GM18867 (cell line): ENCODE measurements around the gene FGD2.
"Not testable (repeated sequence)": the region's sequence is repeated elsewhere in the genome, so short reads cannot be mapped to it uniquely, and the experiment has no call there.

ENCODE experiments used
- ATAC-seq: cut with Tn5 transposase; IDR thresholded peaks from one replicate; pipeline ENCODE4 v1.9.1; 2021; ENCODE audit warnings: mild to moderate bottlenecking, moderate library complexity; ENCODE audit not compliant: unreplicated experiment

FGD2 gene

DNA sequence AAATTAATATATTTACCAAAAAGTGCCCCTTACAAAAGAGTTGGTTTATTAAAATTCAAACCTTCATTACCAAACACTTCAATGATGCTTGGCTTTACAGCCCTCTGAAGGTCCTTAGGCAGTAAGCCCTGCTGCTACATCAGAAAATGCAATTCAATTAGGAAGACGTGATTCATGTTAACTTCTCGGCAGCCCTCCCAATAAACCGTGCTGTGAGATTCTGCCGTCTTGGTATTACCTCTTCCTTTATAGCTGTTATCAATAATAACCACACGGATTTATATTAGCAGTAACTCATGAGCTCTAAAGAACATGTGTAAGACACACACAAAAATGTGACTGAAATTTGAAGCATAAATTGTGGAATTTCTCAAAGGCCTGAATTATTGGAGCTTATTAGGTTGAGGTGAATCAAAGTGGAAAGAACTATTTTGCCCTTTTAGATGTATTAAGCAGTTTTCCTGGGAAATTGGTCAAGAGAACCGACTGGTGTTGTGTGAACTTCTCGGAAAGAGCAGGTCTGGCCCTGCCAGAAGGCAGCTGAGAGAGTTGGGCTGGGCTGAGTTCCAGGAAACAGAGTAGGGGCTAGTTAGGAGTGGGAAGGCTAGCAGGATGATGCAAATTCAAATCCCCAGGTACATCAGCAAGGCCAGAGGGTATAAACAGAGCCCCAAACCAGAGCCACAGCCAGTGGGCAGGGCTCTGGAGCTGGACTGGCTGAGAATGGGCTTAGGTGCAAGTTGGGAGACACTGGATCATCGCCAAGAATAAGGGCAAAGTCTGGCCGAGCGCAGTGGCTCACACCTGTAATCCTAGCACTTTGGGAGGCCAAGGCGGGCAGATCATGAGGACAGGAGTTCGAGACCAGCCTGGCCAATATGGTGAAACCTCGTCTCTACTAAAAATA is 33.1 kb downstream of the FGD2 start:
- no peak for ATAC-seq

DNA sequence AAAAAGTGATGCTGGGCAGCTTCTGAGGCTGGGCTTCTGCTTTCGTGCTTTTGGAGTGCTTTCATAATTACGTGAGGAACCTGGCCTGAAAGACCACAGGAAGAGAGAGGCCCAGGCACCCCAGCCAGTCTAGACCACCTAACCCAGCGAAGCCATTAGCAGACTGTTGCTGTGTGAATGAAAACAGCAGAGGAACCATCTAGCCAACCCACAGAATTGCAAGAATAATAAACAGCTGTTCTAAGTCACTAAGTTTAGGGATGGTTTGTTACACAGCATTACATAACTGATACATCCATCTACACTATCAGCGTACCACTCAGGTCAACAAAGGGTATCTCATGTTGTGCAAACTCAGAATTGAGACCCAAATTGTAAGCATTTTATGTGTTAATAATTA is 34.5 kb downstream of the FGD2 start:
- no peak for ATAC-seq

DNA sequence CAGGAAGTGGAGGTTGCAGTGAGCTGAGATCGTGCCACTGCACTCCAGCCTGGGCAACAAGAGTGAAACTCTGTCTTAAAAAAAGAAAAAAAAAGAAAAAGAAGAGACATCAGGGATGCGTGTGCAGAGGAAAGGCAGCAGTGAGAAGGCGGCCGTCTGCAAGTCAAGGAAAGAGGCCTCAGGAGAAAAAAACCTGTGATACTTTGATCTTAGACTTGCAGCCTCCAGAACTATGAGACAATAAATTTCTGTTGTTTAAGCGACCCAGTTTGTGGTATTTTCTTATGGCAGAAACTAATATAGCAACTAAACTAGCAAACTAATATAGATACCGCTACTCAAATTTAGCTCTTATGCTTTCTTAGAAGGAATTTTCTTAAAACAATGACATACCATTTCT is 36.1 kb downstream of the FGD2 start:
- no peak for ATAC-seq

DNA sequence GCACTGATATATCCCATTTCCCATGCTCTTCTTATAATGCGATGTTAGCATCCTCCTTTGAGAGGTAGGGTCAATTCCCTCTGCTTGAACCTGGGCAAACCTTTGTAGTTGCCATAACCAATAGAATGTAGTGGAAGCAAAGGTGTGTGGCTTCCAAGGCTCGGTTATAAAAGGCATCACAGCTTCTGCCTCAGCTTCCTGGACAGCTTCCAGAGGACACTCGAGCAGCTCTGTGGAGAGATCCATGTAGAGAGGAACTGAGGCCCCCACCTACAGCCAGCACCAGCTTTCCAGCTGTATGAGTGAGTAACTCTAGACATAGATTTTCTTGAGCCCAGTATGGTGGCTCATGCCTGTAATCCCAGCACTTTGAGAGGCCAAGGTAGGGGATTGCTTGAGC is 36.7 kb downstream of the FGD2 start:
- ATAC-seq, result no peak

DNA sequence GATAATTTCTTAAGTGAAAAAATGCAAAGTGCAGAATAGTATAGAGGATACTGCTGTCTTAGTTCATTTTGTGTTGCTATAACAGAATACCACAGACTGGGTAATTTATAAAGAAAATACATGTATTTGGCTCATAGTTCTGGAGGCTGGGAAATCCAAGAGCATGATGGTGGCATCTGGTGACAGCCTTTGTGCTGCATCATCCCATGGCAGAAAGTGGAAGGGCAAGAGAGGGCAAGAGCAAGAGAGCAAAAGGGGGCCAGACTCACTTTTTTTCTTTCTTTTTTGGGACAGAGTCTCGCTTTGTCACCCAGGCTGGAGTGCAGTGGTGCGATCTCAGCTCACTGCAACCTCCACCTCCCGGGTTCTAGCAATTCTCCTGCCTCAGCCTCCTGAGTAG is 37.6 kb downstream of the FGD2 start:
- ATAC-seq, result not testable (repeated sequence)

DNA sequence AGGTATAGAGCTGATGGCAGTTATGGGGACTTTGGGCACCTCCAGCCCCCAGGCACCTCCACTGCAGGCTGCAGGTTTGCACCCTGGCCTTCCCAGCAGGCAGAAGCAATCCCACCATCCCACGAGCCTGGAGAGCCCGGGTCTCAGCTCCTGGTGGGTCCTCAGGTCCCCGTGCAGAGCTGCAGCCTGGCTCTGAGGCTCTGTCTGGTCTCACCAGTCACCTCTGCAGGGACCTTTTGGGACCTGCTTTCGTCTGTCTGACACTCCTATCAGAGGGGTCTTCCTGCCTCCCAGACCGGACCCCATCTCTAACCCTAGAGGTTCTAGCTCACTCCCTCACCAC is 41.9 kb downstream of the FGD2 start:
- no peak for ATAC-seq

DNA sequence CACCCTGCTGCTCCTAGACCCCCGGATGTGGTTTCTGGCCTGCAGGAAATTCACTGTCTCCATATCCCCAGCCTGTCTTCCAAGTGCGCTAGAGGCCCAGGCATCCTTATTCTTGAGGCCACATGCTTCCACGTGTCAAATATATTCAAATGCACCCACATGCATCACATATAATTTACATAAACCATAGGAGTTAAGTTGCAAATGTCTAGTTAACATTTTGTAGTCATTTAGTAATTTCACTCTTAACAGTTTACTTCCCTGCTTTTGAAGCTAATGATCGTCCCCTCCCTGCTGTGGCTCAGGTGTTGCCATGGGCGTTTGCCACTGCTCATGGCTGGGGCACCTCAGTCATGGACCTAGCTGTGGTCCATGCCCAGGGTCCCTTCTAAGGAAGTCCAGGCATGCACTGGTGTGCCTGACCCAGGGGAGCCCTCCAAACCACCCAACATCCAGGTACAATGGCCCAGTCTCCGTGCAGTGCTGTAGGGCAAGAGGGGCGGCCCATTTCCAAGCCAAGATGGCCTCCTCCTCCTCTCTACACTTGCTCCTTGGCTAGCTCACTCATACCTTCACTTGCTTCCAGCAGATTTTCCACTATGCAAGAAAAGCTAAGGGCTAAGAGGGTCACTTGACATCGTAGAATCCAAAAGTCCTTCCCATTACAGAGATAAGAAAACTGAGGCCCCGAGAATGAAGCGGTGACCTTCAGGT is 42.4 kb downstream of the FGD2 start:
- no peak for ATAC-seq

DNA sequence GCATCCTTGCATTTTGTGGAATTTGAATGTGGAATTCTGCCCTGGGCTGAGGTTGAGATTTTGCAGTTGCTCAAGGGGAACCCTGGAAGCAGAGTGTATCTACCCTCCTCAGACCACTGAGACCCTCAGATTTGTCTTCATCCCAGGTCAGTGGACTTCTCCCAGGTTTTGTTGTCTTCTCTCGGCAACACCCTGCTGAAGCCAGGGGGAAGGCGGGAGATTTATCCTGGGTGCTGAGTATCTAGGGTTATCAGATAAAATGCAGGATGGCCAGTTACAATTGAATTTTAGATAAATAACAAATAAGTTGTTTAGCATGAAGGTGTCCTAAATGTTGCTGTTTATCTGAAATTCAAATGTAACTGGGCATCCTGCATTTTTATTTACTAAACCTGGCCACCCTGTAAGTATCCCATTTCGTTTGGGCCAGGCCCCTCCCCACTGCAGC is 43.0 kb downstream of the FGD2 start:
- ATAC-seq, result no peak

DNA sequence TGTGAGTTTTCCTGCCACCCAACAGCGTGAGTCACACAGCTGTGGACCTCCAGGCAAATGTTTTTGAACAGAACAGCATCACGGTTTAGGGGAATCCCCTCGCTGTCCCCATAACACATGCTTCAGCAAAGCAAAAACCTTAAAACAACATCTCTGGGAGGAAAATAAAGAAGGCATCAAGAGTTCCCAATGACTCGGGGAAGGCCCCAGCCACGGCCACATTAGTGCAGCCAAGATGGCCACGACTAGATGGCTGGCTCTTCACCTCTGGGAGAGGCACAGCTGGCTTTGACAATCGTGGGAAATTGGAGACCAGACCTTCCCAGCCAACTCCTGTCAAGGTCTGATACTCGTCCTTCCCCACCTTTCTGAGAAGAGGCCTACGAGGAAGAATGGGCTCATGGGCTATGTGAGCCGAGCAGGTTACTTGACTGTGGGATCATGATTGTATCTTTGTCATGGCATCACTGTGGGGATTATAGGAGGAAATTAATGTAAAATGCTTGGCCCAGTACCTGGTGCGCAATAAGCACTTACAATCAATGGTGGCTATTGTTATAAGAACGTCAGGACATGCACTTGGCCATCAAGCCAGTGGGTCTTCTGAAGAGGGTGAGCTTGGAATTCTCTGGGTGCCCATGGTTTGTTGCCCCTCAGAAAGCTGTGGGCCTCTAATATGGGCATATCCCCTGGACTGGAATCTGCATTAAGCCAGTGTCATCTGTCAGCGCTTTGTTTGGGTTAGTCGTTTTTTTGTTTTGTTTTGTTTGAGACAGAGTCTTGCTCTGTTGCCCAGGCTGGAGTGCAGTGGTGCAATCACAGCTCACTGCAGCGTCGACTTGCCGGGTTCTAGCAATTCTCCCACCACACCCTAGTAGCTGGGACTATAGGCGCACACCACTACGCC is 43.6 kb downstream of the FGD2 start:
- ATAC-seq, result peak; percentile 59

DNA sequence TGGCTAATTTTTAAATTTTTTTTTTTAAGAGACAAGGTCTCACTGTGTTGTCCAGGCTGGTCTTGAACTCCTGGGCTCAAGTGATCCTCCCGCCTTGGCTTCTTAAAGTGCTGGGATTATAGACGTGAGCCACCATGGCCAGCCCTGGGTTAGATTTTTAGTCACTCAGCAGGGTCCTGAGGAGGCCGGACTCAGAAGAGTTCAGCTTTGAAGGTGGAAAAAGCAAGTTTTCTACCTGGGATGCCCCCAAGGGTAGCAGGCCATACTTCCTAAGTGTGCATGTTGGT is 44.2 kb downstream of the FGD2 start:
- no peak for ATAC-seq

DNA sequence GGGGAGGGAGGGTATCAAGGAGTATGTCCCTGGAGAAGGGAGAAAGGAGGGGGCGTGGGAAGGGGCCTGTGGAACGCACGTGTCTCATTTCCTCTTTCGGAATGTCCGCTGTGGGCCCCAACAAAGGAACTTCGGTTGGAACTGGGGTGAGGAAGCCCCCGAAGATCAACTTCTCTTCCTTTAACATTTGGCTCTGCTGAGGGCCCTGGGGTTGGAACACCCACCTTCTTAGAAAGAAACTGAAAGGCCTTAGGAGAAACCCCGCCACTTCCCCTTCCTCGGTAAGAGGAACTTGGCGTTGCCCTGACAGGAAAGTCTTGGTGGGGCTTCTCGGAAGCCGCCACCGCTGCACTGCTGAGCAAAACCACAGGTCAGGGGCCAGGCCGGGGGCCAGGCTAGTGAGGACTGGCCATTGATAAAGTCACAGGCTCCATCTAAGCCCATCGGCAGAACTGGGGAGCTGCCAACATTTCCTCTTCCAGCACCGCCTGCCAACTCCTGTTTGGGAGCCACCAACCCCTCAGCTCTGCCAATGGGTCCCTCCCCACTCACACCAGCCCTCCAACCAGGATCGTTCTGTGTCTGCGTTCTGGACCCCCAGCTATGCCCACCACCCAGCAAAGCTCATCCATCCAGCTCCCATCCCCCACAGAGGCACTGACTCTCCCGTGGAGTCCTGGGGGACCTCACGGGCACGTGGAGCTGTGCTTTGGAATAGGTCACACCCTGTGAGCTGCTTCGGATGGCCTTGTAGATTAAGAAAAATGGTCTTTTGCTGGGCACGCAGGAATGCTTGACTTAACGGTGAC is 44.8 kb downstream of the FGD2 start:
- ATAC-seq, result no peak

DNA sequence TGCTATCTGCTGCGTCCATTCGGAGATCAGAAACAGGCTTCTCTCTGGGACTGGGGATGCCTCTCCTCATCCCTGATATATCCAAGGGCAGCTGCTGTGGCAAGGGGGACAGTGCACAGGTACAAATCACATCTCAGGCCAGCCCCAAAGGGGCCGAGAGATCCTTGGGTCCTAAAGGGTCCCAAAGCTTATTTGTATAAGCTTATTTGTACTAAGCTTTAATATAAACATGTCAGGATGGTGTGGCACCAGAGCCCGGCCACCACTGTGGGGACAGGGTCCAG is 45.3 kb downstream of the FGD2 start:
- ATAC-seq, result no peak

DNA sequence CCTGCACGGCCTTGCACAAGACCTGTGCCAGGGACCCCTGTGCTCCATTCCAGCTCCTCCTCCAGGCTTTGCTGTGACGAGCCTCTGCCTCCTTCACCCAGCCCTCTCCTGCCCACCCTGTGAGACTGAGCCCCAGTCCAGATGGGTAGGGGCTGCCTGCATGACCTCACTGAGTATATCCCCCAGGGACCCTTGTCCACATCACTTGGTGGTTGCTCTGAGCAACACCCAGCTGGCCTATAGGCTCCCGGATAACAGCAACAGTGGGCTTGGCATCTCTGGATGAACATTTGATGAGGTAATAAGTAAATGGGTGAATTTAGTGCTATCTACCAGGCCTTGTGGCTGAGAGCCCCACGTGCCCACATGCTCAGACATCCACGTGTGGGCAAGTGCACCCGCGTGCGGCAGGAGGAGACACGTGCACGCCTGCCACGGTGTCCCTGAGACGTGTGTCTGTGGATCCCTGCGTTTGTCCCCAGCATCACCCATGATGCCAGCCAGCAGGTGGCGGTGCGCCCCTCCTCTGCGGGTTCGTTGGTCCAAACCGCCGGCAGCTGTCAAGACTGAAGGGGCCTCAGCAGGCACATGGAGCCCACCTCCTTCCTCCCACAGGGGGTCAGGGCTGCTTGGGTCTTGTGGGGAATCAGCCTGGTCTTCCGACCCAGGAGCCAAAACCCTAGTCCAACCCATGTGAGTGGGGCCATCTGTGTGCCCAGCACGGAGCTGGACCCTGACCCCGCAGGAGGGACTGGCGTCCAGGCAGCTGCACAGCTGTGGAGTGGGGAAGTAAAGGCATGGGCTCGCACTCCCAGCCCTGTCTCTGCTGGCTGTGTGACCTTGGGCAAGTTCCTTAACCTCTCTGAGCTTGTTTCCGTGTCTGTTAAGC is 45.9 kb downstream of the FGD2 start:
- peak; percentile 40 for ATAC-seq

DNA sequence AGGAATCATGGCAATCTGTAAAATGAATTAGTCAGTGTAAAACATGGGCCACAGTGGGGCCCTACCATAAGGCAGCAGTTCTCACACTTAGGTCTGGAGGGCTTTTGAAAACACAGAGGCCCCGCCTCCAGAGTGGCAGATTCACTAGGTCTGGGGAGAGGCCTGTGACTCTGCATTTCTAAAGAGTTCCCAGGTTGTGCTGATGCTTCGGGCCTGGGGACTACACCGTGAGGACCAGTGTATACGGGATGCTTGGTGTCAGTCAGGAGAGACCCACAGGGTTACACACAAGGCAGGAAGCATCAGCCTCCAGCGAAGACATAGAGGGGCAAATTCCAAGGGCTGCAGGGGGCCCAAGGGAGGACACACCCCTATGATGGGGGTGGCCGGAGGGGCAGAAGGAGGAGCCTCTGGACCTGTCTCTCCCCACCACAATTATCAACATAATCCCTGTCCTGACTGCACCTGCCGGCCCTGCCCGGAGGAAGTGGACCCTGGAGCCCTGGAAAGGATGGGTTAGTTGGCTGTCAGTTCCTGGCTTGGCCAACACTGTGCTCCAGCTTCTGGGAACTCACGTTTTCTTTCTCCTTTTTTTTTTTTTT is 46.7 kb downstream of the FGD2 start:
- no peak for ATAC-seq

DNA sequence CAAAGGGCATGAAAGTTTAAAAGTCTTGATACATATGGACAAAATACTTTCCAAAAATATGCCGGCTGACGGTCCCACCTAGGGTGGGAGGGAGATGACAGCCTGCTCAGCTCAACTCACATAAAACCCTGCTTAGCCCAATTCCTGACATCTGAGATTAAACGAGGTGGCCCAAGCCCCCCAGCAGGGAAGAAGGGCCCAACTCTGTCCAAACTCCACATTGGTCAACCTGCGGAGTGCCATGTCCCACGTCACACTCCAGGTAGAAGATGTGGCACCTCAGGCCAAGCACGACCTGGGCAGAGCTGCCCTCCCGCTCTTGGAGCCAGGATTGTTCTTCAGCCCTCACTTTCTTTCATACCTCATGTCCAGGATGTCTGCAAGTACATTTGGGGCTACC is 48.2 kb downstream of the FGD2 start:
- ATAC-seq, result no peak

DNA sequence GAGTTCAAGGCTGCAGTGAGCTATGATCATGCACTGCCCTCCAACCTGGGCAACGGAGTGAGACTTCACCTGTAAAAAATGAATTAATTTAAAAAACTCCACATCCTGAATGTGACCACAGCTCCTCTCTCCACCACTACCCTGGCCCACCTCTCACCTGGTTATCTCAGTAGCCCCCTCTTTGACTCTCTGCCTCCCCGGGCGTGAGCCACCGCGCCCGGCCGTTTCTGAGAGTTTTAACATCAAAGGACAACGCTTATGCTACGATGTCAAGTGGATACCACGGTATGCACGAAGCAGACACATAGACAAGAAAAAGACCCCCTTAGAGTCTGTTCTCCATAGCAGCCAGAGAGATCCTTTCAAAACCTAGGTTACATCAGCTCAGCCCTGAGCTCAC is 48.7 kb downstream of the FGD2 start:
- no peak for ATAC-seq

DNA sequence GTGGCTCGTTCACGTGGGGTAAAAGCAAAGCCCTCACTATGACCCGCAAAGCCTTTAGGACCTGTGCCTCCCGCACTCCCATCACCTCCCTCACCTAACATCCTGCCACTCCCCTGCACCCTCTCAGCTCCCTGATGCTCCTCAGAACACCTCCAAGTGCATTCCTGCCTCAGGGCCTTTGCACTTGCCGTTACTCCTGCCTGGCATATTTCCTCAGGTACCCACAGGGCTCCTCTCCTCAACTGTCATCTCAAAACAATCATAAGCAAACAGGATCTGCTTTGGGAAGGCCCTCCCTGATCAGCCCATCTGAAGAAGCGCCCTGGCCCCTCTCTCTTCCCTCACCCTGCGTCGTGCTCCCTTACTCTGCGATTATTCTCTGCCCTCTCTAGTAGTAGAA is 49.1 kb downstream of the FGD2 start:
- no peak for ATAC-seq

DNA sequence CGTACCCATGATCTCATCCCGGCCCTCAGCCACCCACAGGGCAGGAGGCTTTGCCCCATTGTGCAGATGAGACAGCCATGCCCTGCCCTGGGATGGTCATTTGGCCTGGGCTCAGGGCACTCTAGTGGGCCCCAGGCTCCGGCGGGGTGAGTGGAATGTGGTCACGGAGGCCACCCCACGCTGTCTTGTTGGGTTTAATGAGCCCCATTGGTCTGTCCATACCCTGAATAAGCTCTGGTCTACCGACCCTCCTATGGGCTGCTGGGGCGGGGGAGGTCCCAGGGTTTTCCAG is 50.6 kb downstream of the FGD2 start:
- ATAC-seq, result no peak

DNA sequence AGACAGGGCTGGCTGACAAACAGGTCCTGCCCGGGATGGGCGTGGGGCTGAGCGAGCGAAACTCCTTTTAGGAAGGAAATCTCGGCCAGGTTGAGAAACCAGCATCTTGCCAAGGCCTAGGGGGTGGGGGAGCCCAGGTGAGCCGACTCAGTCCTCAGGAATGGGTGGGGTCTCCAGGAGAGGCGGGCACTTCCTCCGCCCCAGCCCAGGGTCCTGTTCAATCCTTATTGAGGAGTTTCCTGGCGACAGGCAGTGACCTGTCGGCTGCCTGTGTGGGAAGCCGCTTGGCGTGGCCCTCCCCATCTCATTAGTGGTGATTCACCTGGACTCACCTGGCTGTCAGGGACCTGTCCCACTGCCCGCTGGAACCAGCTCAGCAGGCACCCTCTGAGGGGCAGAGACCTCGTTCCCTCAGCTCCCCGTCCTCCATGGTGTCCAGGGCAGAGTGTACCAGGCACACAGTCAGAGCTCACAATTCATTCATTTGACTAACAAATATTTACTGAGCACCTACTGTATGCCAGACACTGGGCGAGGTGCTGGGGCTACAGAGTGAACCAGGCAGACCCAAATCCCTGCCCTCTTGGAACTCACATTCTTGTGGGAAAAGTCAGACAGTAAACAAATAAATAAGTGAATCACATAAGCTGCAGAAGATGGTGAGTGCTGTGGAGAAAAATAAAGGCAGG is 51.1 kb downstream of the FGD2 start:
- no peak for ATAC-seq
